Measurements from ENCODE around the gene MGARP. TPM values are rescaled to one million over a fixed set of nuclear protein-coding genes. Genes with fewer than 3 reads are reported as not detected.
A peak's percentile ranks its signal among the peaks of the same experiment; 100 is the strongest.

Gene MGARP
- total and polyA plus RNA-seq, 9 of the 15 experiments (the other 6 are each of a cell fraction or from before 2014, with no cell fraction given): 0.11 to 0.45 (median 0.23) TPM; not detected in 4

DNA sequence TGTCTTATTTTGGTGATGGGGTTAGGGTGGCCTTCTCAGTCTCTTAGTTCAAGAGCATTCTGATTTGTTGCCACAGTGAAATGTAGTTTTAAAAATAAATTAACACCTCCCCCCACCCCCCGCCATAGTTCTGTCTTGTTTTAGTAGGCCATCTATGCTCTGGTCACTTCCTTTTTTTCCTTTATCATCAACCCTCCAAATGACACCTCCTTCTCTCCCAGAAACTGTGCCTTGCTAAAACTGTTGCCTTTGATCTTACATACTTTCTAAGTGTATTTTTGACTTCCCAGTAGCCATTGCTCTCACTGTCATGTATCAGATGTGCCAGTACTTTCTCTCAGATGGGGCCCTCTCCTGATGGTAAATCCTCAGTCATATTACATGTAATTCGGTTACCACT lies 36.7 kb upstream of the MGARP start (continued):
- TF ChIP-seq CUX1 (CRISPR knock-in tag; IDR thresholded peaks at IDR 0.05) (no peak), ZNF592 (IDR thresholded peaks at IDR 0.05) (0 out of 2 replicates have a peak, but pooled peaks have one; percentile 21), EWSR1 (IDR thresholded peaks at IDR 0.05; ENCODE audit: borderline replicate concordance, low read depth, partially characterized antibody) (no peak), RAD51 (IDR thresholded peaks at IDR 0.05; ENCODE audit: borderline replicate concordance, low read depth) (no peak), SMAD3 (CRISPR knock-in tag; conservative IDR thresholded peaks at IDR 0.05) (no peak), RBM34 (IDR thresholded peaks at IDR 0.05; ENCODE audit: borderline replicate concordance, insufficient read depth, low read length) (no peak), POLR3A (IDR thresholded peaks at IDR 0.05; ENCODE audit: borderline replicate concordance, extremely low read depth, insufficient read depth, insufficient read length) (no peak), SMARCE1 (IDR thresholded peaks at IDR 0.05) (peak; percentile 39; the same call in 1 of the 2 replicates), CREB5 (CRISPR knock-in tag; IDR thresholded peaks at IDR 0.05) (no peak), TAF9B (IDR thresholded peaks at IDR 0.05; ENCODE audit: partially characterized antibody) (no peak), CBX1 (IDR thresholded peaks at IDR 0.05; ENCODE audit: low read depth) (no peak), NR2C2 (CRISPR knock-in tag; IDR thresholded peaks at IDR 0.05) (no peak), NR2C2 (tag; IDR thresholded peaks at IDR 0.05) (no peak), SMARCA4 (IDR thresholded peaks at IDR 0.05) (0 out of 2 replicates have a peak, but pooled peaks have one; percentile 13), FOXM1 (IDR thresholded peaks at IDR 0.05; ENCODE audit: low read depth) (peak; percentile 33; the same call in 1 of the 2 replicates), FOXM1 (CRISPR knock-in tag; IDR thresholded peaks at IDR 0.05; ENCODE audit: low read depth) (no peak)
- TF ChIP-seq, protein P1, sequence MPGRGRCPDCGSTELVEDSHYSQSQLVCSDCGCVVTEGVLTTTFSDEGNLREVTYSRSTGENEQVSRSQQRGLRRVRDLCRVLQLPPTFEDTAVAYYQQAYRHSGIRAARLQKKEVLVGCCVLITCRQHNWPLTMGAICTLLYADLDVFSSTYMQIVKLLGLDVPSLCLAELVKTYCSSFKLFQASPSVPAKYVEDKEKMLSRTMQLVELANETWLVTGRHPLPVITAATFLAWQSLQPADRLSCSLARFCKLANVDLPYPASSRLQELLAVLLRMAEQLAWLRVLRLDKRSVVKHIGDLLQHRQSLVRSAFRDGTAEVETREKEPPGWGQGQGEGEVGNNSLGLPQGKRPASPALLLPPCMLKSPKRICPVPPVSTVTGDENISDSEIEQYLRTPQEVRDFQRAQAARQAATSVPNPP (IDR thresholded peaks at IDR 0.05; ENCODE audit: borderline replicate concordance, insufficient read depth, insufficient read length): no peak

All from K562 (cell line).